HG03354 (cell line): Measurements from ENCODE around the gene AATK.
"Not testable (repeated sequence)": the region's sequence is repeated elsewhere in the genome, so short reads cannot be mapped to it uniquely, and the experiment has no call there.

ENCODE experiments used
- ATAC-seq: cut with Tn5 transposase; IDR thresholded peaks from one replicate; pipeline ENCODE4 v1.9.1; 2021; ENCODE audit warnings: mild to moderate bottlenecking; ENCODE audit not compliant: unreplicated experiment, poor library complexity, severe bottlenecking

The AATK gene

GRCh38 chr17:81163703-81164370 is 2.2 kb downstream of the AATK start:
- ATAC-seq = no peak

- ATAC-seq = no peak
Measured at GRCh38 chr17:81163051-81163695, 2.8 kb downstream of the AATK start.

DNA sequence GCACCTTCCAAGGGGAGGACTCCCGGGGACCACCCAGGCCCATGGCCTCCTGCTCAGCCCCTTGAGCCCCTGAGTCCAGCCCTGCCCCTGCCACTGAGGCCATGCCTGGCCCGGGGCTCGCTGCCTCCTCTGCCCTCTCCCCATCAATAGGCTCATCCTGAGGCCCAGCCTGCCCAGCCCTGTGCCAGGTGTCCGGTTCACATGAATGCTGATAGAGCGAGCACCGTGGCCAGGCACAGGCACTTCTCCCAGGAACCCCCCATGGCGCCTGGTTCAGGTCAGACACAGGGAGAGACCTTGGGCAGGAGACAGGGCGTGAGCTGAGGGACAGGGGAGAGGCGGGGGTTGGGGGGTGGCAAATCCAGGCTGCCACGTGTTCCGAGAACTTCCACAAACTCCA is 3.5 kb downstream of the AATK start:
- no peak for ATAC-seq

- no peak for ATAC-seq
Measured at GRCh38 chr17:81161972-81162371, 4.0 kb downstream of the AATK start.

DNA sequence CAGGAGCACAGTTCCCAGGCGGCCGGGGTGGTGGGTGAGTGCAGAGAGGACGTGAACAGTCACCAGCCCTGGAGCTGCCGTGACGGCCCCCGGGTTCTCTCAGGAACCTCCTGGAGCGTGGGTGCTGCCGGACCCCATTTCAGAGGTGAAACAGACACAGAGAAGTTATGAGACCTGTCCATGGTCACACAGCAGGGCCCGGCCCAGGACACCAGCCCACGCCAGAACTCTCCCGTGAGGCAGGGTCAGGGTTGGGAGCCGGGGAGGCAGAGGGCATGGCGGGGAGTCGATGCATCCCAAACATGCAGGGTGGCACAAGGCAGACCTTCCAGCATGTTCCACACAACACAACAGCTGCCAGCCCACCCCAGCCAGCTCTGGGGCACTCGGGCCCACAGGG is 4.5 kb downstream of the AATK start:
- ATAC-seq = no peak

DNA sequence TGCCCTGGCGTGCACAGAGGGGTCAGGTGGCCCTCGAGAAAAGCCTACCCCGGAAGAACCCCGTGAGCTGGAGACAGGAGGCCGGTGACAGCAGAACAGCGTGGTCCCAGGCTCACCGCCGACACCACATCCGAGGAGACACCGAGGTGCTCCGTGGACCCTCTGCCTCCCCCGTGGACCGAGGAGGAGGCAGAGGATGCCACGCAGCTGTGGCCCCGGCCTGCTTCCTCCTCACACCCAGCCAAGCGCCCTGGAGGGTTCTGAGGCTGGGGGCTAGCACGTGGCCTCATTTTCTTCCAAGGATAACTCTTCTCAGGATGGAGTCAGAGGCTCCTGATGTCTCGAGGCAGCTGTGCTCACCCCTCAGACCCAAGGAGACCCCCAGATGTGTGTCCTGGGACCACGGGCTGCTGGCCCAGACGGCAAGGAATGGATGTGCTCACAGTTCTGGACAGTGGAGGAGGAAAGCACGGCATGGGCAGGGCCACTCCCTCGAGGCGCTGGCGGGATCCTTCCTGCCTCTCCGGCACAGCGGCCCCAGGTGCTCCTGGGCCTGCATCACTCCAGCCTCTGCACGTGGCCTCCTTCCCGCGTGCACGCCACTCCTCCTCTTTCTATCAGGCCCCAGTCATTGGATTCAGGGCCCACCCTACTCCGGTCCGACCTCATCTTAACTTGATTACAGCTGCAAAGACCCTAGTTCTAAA is 5.1 kb downstream of the AATK start:
- ATAC-seq = no peak

- no peak for ATAC-seq
Measured at GRCh38 chr17:81160306-81160705, 5.7 kb downstream of the AATK start.

DNA sequence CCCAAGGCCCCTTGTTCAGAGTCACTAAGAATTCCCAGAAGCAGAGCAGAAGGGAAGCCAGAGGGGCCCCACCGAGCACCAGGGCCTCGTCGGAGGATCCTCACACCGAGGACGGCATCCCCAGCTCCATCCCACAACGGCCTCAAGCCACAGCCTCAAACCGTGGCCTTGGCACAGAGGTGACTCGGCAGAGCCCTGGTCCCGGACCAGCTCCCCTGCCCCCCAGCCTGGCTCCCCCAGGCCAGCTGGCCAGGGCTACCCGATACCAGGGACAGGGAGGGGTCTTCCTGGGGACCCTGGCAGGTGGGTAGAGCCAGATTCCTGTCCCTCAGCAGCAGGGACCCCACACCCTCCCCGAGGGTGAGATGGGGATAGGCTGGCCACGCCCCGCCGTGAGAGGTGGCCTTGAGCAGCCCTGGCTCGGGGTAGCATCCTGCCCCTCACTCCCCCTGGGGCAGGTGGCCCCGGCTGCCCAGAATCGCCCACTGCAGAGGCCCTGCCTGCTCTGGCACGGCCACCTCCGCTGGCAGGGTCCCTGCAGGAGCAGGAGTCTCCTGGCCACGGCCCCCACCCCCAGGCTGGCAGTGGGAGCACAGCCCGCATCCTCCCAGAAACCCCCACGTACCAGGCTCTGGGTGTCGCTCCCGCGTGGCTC is 6.3 kb downstream of the AATK start:
- ATAC-seq = no peak

GRCh38 chr17:81158688-81159590 is 7.1 kb downstream of the AATK start:
- ATAC-seq = no peak

GRCh38 chr17:81157848-81158687 is 8.0 kb downstream of the AATK start:
- ATAC-seq = no peak

DNA sequence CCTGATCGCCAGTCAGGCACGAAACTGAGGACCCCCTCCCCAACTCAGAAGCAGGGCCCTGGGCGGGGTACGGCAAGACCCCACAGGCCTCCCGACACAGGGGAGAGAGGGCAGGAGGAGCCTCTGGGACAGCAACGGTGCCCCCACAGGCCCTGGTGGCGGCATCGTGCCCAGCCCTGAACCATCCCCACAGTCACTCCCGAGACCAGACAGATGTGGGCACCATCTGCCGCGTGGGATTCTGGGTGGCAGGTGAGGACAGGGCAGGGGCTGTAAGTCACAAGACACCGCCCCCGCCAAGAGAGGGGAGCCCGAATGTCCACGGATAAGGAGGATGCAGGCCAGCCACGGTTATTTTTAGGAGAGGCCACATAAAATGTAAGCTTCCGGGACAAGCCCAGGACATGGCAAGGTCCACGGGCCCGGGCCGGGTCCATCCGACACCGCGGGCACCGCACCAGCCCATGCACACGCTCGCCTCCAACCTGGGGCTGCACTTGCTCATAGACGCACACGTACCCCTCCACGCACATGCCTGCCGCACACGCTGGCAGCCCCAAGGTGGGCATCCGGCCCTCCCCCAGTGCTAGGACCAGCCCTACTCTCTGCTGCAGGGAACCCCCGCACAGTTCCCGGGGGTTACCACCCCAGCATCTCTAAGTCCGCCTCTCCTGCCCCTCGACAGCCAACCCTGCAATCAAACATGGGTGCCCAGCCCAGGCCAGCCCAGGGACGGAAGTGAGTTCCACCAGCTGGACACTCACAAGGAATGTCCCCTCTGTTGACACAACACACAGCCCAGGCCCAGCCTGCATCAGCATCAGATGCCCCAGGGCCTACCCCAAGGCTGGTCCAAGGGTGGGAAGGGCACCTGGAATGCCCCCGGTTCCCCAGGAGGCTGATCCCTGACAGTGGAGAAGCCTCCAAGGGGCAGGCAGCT is 8.9 kb downstream of the AATK start:
- no peak for ATAC-seq

DNA sequence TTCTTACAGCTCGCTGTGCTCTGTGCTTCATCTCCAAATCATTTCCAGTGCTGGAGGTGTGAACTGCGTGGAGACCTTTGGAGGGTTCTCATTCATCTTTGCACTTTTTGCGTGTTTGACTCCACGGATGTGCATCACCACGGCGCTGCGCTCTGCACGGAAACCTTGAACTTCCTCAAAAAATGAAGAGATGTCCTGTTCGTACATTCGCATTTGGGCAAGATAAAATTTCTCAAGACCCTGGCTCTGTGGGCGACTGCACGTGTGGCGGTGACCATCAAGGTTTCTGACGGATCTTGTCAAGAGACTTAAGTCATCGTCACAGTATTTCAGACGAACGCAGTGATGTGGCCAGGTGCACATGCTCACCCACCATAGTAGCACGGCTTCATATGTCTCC is 11.1 kb downstream of the AATK start:
- no peak for ATAC-seq

GRCh38 chr17:81154016-81154415 is 12.0 kb downstream of the AATK start:
- not testable (repeated sequence) for ATAC-seq

DNA sequence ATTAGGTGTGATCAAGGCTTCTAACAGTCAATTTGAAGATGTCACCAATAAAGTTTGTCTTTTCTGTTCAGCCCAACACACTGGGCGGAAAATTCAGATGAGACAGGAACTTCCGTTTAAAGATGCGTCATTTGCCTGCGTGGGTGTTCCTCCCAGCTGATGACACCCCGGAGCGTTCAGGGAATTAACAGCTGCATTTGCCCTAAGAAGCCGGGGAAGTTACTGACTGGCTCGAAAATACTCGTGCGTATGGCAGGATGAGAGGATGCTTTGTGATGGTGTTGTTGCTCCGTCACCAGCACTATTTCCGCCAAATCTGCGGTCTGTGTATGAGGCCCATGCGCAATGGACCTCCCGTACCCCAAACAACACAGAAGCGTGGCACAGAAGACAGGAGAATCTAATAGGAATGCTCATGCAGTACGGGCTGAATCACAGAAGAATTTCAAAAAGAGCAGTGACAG is 12.6 kb downstream of the AATK start:
- ATAC-seq = no peak

GRCh38 chr17:81152288-81152828 is 13.7 kb downstream of the AATK start:
- no peak for ATAC-seq

DNA sequence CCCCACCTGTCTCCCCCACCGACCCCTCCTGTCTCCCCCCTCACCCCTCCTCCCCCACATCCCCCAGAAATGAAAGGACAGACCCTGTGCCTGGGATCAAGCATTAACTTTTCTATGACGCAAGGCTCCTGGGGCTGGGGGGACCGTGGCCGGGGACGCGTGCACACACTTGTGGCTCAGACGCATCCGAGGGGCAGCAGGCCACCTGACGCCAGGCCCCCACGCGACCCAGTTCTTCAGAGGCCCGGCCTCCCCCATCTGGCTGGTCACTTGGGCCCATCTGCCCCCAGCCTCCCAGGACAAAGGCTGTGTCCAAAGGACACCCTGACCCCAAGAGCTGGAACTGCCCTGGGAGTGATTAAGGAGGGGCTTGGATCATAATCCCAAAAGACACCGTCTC is 14.7 kb downstream of the AATK start:
- ATAC-seq = no peak

DNA sequence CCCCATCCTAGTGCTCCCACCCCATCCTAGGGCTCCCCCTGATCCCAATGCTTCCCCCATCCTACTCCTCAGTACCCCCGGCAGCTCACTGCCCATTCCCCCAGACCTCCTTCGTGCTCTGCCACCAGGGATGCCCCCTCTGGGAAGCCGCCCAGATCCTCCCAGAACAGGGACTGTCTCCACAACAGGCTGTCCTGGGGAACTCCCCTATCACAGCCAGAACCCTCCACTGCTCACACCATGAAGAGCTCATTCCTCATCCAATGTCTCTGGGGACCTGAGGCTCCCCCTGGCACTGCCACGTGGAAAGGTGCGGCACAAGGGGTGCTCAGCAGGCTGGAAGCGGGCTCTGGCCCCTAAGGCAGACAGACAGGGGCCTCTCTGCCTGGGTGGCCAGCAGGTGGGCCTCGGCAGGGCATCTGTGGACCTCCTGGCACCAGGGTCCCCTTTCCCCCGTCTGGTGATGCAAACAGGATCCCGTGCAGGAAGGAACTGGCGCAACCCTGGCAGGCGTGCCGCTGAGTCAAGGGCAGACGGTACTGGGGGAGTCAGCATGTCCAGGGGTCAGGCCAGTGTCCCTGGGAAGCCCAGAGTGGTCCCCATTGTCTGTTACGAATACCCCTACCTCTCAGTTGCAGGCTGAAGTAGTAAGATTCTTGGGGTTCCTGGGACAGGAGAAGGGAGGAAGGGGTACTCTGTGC is 15.5 kb downstream of the AATK start:
- ATAC-seq = no peak
